Measurements from ENCODE around the gene CST11.
A peak's percentile ranks its signal among the peaks of the same experiment; 100 is the strongest.

CST11 gene

DNA sequence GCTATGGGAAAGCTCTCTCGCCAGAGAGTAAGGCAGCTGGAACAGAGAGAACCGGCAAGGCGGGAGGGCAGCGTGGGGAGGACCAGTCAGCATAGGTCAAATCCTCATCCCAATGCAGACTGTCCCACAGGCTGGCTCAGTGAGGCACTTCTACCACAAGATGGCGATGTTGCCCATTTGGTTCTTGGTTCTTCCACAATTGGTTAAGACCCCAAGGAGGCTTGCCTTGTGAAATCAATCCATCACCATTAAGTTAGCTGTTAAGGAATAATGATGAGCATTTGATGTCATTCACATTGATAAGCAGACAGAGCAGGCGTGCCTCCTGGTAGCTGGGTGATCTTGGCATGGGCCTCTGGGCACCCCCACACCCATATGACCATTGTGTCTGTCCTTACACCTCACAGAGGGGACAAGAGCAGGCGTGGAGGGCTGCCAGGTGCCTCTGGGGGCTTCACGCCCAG is 10.8 kb downstream of the CST11 start:
- H3K4me3 ChIP-seq (ENCODE audit: low read depth, low read length) = no peak overlapping the region
- DNase-seq (ENCODE audit: low read depth) = peak; percentile 60
- TF ChIP-seq, protein P1, sequence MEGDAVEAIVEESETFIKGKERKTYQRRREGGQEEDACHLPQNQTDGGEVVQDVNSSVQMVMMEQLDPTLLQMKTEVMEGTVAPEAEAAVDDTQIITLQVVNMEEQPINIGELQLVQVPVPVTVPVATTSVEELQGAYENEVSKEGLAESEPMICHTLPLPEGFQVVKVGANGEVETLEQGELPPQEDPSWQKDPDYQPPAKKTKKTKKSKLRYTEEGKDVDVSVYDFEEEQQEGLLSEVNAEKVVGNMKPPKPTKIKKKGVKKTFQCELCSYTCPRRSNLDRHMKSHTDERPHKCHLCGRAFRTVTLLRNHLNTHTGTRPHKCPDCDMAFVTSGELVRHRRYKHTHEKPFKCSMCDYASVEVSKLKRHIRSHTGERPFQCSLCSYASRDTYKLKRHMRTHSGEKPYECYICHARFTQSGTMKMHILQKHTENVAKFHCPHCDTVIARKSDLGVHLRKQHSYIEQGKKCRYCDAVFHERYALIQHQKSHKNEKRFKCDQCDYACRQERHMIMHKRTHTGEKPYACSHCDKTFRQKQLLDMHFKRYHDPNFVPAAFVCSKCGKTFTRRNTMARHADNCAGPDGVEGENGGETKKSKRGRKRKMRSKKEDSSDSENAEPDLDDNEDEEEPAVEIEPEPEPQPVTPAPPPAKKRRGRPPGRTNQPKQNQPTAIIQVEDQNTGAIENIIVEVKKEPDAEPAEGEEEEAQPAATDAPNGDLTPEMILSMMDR (IDR thresholded peaks at IDR 0.05; ENCODE audit: low read depth, low read length, missing control alignments) = peak; percentile 94
- in situ Hi-C loops (cut with HindIII; ENCODE audit: low sequenced_read_pairs) = no loop called here

DNA sequence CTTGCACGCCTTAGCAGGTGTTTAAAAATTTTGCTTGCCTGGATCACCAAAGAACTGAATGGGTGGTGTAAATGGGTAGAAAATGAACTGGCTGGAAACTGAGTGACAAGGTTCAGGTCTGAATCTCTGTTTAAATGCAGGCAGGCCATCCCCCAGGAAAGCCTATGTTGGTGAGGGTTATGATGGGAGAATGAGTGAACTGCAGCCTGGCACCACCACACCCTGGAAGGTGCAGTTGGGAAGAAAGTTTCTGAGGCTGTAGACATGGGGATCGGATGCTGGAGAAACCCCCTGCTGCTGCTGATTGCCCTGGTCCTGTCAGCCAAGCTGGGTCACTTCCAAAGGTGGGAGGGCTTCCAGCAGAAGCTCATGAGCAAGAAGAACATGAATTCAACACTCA is 12.7 kb downstream of the CST11 start:
- TF ChIP-seq, protein P1 (IDR thresholded peaks at IDR 0.05; ENCODE audit: low read depth, low read length, missing control alignments) = no peak
- in situ Hi-C loops (cut with HindIII; ENCODE audit: low sequenced_read_pairs) = no loop called here
- no peak overlapping the region for H3K4me3 ChIP-seq (ENCODE audit: low read depth, low read length)
- DNase-seq (ENCODE audit: low read depth) = no peak

DNA sequence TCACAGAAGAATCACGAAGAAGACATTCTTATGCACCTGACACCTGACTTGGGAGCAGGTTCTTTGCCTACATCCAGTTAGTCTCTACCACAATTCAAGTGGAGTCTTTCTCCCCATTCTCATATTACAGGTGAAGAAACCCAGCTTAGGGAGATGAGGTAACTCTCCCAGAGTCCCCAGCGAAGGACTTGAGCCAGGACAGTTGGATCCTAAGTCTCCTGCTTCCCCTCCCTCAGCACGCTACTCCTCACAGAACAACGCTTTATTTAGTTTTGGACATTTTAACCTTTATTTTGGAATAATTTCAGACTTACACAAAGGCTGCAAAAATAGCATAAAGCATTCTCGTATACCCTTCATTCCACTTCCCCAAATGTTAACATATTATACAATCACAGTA is 14.0 kb downstream of the CST11 start:
- in situ Hi-C loops (cut with HindIII; ENCODE audit: low sequenced_read_pairs) = no loop called here
- TF ChIP-seq, protein P1 (IDR thresholded peaks at IDR 0.05; ENCODE audit: low read depth, low read length, missing control alignments) = no peak
- DNase-seq (ENCODE audit: low read depth) = no peak
- no peak overlapping the region for H3K4me3 ChIP-seq (ENCODE audit: low read depth, low read length)

DNA sequence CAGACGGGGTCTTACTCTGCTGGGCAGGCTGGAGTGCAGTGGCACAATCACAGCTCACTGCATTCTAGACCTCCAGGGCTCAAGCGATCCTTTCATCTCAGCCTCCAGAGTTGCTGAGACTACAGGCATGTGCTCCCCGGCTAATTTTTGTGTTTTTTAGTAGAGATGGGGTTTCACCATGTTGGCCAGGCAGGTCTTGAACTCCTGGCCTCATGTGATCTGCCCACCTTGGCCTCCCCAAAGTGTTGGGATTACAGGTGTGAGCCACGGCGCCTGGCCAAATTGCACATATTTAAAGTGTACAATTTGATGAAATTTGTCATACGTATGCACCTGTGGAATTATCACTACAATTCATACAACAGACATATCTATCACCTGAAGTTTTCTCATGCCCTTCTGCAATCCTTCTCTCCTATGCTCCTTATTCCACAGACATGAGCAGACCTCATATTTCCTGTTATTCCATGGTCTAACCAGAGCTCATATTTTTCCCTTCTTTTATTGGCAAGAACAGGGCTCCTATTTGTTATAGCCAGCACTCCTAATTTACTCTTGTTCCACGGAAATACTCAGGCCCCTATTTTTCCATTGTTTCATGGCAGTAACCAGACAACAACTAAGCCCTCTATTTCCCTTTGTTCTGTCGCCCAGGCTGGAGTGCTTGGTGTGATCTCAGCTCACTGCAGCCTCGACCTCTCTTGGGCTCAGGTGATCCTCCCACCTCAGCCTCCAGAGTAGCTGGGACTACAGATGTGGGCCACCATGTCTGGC is 15.4 kb downstream of the CST11 start:
- DNase-seq (ENCODE audit: low read depth) = no peak
- in situ Hi-C loops (cut with HindIII; ENCODE audit: low sequenced_read_pairs) = no loop called here
- H3K4me3 ChIP-seq (ENCODE audit: low read depth, low read length) = no peak overlapping the region
- TF ChIP-seq, protein P1 (IDR thresholded peaks at IDR 0.05; ENCODE audit: low read depth, low read length, missing control alignments) = no peak

DNA sequence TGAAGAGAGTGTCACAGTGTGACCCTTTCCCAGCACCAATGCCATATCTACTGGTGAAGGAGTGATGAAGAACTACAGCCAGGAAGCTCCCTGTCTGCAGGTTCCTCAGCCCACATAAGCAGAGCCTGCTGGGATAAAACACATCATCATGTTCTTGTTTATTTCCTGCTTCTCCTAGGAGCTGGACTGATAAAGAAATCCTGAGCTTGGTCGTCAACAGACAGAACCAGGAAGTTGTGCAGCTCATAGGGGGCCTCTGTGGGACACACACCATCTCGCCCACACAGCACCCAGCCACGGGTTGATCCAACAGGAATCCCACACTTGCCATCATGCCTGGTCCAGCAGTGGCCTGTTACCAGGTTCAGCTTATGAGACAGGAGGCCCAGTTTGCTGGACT is 16.0 kb downstream of the CST11 start:
- in situ Hi-C loops (cut with HindIII; ENCODE audit: low sequenced_read_pairs) = no loop called here
- TF ChIP-seq, protein P1 (IDR thresholded peaks at IDR 0.05; ENCODE audit: low read depth, low read length, missing control alignments) = no peak
- DNase-seq (ENCODE audit: low read depth) = no peak
- H3K4me3 ChIP-seq (ENCODE audit: low read depth, low read length) = no peak overlapping the region

DNA sequence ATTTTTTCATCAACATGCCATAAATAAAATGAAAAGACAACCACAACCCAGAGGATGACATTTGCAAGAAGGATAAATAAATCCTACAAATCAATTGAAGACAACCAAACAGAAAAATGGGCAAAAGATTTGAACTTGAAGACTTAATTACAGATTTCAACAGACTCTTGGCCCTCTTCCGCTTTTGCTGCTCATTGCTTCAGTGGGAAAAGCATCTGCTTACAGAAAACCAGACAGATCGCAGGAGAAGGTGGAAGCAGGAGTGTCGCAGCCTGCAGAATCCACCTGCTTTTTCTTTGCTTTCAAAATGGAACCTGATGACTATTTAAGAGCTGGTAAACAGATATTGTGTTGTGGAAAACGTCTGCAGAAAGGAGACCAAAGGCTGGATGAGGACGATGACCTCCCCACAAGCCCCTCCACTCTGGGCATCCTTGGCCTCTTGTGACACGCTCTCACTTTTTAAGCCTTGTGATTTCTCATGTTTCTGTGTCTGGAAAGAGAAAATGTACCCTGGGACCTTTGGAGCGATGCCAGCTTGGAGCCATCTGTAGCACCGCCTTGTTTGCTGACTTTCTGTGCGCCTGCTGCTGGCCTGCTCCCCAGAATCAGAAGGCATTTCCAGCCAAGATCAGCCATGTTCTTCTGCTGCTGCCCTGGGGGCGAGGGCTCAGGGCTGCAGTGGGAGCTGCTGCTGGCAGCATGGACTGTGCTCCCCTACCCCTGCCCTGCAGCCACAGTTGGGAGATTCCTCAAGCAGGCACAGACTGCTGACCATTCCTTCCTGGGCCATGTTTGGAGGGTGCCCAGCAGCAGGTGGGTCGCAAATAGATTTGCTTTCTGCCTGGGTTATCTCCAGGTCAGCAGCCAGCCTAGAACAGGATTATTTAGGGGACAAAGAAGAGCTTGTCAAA is 16.8 kb downstream of the CST11 start:
- TF ChIP-seq, protein P1 (IDR thresholded peaks at IDR 0.05; ENCODE audit: low read depth, low read length, missing control alignments) = no peak
- no peak overlapping the region for H3K4me3 ChIP-seq (ENCODE audit: low read depth, low read length)
- no peak for DNase-seq (ENCODE audit: low read depth)
- in situ Hi-C loops (cut with HindIII; ENCODE audit: low sequenced_read_pairs) = no loop called here

All from astrocyte of the cerebellum (primary cell).